Measurements from ENCODE around the gene HES2. TPM values are rescaled to one million over a fixed set of nuclear protein-coding genes. Genes with fewer than 3 reads are reported as not detected.
A peak's percentile ranks its signal among the peaks of the same experiment; 100 is the strongest.

Gene HES2
- total and polyA plus RNA-seq, 9 of the 15 experiments (the other 6 are each of a cell fraction or from before 2014, with no cell fraction given): 0.05 to 0.18 (median 0.07) TPM; not detected in 4

GRCh38 chr1:6435547-6435946 is 15.8 kb upstream of the HES2 start:
- intact Hi-C loops (cut with micrococcal nuclease) (loop anchor here (5.0 kb wide), 1 partner anchor 33 kb away; no protein-coding TSS in a partner anchor), in situ Hi-C loops (cut with MboI) (no loop called here)
- no peak overlapping the region for H3K27ac ChIP-seq (ENCODE audit: extremely low read depth, low read depth, low read length)
- no peaks in the 10 kb centered on the region for H3K79me2 ChIP-seq (ENCODE audit: control insufficient read depth, insufficient read depth, low read length)
- no peak for DNase-seq (ENCODE audit: extremely low read depth in 1 of 4, low spot score in 3 of 4)
- H4K20me1 ChIP-seq (replicated peaks; ENCODE audit: control insufficient read depth, insufficient read depth, low read length): peaks cover 20% of the 10 kb centered on the region
- peaks cover 0 to 25% of the 10 kb centered on the region in 2 experiments; a peak in 2 of 5 replicates for H3K4me1 ChIP-seq (replicated peaks in 1 of 2; ENCODE audit: control insufficient read depth in 2 of 2, insufficient read depth in 2 of 2, low read length in 2 of 2)
- H3K4me3 ChIP-seq: no peak overlapping the region
- 9% methylated on average over 3 of the region's 3 CpGs for WGBS (ENCODE audit: insufficient coverage, low coverage, missing lambda C conversion rate)
- no peak for FAIRE-seq
- CTCF ChIA-PET (ENCODE audit: low intra/inter-chr PET ratio): no interaction called here
- H3K9me3 ChIP-seq (replicated peaks; ENCODE audit: control insufficient read depth, insufficient read depth, low read depth, low read length): no peaks in the 10 kb centered on the region
- POLR2A ChIA-PET: no interaction called here
- BruUV-seq (replicated peaks): no TSS peak
- H3K4me2 ChIP-seq (ENCODE audit: insufficient read depth, low read length): no peak overlapping the region
- H3K9me1 ChIP-seq (ENCODE audit: control insufficient read depth, insufficient read depth, low read length): no peaks in the 10 kb centered on the region
- no peak for ATAC-seq
- no peak overlapping the region for H3K9ac ChIP-seq (ENCODE audit: insufficient read depth in 1 of 2, low read depth in 2 of 2, low read length in 2 of 2)
- no peak overlapping the region for H2AFZ ChIP-seq (ENCODE audit: low read depth, low read length)
- H3K36me3 ChIP-seq (ENCODE audit: control insufficient read depth, insufficient read depth, low read length): no peaks in the 10 kb centered on the region
- TF ChIP-seq, protein P1, sequence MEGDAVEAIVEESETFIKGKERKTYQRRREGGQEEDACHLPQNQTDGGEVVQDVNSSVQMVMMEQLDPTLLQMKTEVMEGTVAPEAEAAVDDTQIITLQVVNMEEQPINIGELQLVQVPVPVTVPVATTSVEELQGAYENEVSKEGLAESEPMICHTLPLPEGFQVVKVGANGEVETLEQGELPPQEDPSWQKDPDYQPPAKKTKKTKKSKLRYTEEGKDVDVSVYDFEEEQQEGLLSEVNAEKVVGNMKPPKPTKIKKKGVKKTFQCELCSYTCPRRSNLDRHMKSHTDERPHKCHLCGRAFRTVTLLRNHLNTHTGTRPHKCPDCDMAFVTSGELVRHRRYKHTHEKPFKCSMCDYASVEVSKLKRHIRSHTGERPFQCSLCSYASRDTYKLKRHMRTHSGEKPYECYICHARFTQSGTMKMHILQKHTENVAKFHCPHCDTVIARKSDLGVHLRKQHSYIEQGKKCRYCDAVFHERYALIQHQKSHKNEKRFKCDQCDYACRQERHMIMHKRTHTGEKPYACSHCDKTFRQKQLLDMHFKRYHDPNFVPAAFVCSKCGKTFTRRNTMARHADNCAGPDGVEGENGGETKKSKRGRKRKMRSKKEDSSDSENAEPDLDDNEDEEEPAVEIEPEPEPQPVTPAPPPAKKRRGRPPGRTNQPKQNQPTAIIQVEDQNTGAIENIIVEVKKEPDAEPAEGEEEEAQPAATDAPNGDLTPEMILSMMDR (IDR thresholded peaks at IDR 0.05 in 2 of 3, conservative IDR thresholded peaks at IDR 0.05 in 1 of 3; ENCODE audit: insufficient read depth in 2 of 3, low read depth in 1 of 3, low read length in 3 of 3): 0 out of 6 replicates have a peak, but pooled peaks of 1 of the 3 experiments have one; percentile 14
- TF ChIP-seq PHF8 (IDR thresholded peaks at IDR 0.05; ENCODE audit: borderline replicate concordance, low read length): no peak
- peaks cover 5 to 39% of the 10 kb centered on the region in 2 experiments; a peak in 4 of 5 replicates for H3K27me3 ChIP-seq (ENCODE audit: control insufficient read depth in 2 of 2, insufficient read depth in 2 of 2, low read length in 2 of 2)

DNA sequence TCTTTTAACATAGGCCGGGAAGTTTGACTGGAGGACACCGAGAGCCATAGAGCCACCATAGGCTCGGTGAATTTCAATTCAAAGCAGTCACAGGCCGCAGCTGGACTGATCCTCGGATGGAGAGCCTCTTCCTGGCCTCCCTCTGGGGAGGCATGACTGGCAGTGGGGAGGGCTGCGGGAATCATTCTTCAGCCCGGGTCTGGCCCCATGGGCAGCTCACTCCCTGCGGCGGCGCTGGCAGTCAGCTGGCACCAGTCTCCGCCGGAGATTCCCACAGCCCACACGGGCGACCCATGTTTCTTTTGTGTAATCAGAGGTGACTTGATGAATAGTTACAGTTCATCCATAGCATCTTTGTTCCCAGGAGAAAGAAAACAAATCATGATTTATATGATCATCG is 15.4 kb upstream of the HES2 start:
- Histone ChIP-seq H3K27ac (ENCODE audit: extremely low read depth, low read depth, low read length) (no peak overlapping the region), H3K4me3 (no peak overlapping the region), H3K9ac (ENCODE audit: insufficient read depth in 1 of 2, low read depth in 2 of 2, low read length in 2 of 2) (no peak overlapping the region), H3K9me3 (replicated peaks; ENCODE audit: control insufficient read depth, insufficient read depth, low read depth, low read length) (no peaks in the 10 kb centered on the region), H3K79me2 (ENCODE audit: control insufficient read depth, insufficient read depth, low read length) (no peaks in the 10 kb centered on the region), H3K4me1 (replicated peaks in 1 of 2; ENCODE audit: control insufficient read depth in 2 of 2, insufficient read depth in 2 of 2, low read length in 2 of 2) (peaks cover 3 to 26% of the 10 kb centered on the region in 2 experiments; a peak in 4 of 5 replicates), H3K27me3 (ENCODE audit: control insufficient read depth in 2 of 2, insufficient read depth in 2 of 2, low read length in 2 of 2) (peaks cover 5 to 44% of the 10 kb centered on the region in 2 experiments; a peak in 4 of 5 replicates), H2AFZ (ENCODE audit: low read depth, low read length) (no peak overlapping the region), H4K20me1 (replicated peaks; ENCODE audit: control insufficient read depth, insufficient read depth, low read length) (peaks cover 24% of the 10 kb centered on the region), H3K9me1 (ENCODE audit: control insufficient read depth, insufficient read depth, low read length) (no peaks in the 10 kb centered on the region), H3K4me2 (ENCODE audit: insufficient read depth, low read length) (no peak overlapping the region), H3K36me3 (ENCODE audit: control insufficient read depth, insufficient read depth, low read length) (no peaks in the 10 kb centered on the region)
- FAIRE-seq: no peak
- CTCF ChIA-PET (ENCODE audit: low intra/inter-chr PET ratio): no interaction called here
- in situ Hi-C loops (cut with MboI): no loop called here
- DNase-seq (ENCODE audit: extremely low read depth in 1 of 4, low spot score in 3 of 4): no peak
- POLR2A ChIA-PET: no interaction called here
- WGBS (ENCODE audit: insufficient coverage, low coverage, missing lambda C conversion rate): 46% methylated on average over 15 of the region's 15 CpGs
- BruUV-seq (replicated peaks): no TSS peak
- no peak for ATAC-seq
- intact Hi-C loops (cut with micrococcal nuclease): loop anchor here (5.0 kb wide), 1 partner anchor 33 kb away; no protein-coding TSS in a partner anchor
- TF ChIP-seq AFF1 (IDR thresholded peaks at IDR 0.05; ENCODE audit: low read depth in 1 of 2, partially characterized antibody in 2 of 2) (no peak), CHD2 (IDR thresholded peaks at IDR 0.05; ENCODE audit: low read depth, low read length) (no peak), EZH2 (IDR thresholded peaks at IDR 0.05; ENCODE audit: borderline replicate concordance, low read depth, low read length) (no peak), ZNF253 (CRISPR knock-in tag; conservative IDR thresholded peaks at IDR 0.05) (no peak), ZNF507 (tag; conservative IDR thresholded peaks at IDR 0.05) (no peak), ZNF408 (CRISPR knock-in tag; IDR thresholded peaks at IDR 0.05; ENCODE audit: low read depth) (no peak), SAFB (IDR thresholded peaks at IDR 0.05; ENCODE audit: borderline replicate concordance, low read depth, low read length) (no peak), ZNF589 (CRISPR knock-in tag; IDR thresholded peaks at IDR 0.05; ENCODE audit: low read depth) (no peak)

All from K562 (cell line).